ENCODE results near the gene CLASP2.

DNA sequence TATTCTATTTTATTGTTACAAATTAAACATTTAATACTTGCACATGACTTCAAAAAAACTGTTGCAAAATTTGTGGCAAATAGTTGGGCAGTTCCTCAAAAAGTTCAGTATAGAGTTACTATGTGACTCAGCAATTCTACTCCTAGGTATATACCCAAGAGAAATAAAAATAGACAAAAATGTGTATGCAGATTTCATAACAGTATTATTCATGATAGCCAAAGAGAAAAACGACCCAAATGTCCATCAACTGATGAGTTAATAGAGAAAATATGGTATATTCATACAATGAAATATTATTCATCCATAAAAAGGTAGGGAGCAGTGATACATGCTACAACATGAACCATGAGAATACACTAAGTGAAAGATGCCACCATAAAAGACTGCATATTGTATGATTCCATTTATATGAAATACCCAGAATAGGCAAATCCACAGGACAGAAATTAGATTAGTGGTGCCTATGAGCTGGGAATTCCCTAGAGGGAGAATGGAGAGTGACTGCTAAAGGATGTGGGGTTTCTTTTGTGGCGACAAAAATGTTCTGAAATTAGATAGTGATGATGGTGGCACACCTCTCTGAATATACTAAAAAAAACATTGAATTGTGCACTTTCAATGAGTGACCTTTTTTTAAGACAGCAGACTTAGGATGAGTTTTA, 31.6 kb upstream of the CLASP2 start:
- no peak for TF ChIP-seq POLR2A (IDR thresholded peaks at IDR 0.05)
- TF ChIP-seq, protein P1, sequence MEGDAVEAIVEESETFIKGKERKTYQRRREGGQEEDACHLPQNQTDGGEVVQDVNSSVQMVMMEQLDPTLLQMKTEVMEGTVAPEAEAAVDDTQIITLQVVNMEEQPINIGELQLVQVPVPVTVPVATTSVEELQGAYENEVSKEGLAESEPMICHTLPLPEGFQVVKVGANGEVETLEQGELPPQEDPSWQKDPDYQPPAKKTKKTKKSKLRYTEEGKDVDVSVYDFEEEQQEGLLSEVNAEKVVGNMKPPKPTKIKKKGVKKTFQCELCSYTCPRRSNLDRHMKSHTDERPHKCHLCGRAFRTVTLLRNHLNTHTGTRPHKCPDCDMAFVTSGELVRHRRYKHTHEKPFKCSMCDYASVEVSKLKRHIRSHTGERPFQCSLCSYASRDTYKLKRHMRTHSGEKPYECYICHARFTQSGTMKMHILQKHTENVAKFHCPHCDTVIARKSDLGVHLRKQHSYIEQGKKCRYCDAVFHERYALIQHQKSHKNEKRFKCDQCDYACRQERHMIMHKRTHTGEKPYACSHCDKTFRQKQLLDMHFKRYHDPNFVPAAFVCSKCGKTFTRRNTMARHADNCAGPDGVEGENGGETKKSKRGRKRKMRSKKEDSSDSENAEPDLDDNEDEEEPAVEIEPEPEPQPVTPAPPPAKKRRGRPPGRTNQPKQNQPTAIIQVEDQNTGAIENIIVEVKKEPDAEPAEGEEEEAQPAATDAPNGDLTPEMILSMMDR (IDR thresholded peaks at IDR 0.05), result no peak

Data from body of pancreas (tissue), 4 donors.